Measurements from ENCODE around the gene SORCS3. TPM values are rescaled to one million over a fixed set of nuclear protein-coding genes. Genes with fewer than 3 reads are reported as not detected.

SORCS3 gene
- total and polyA plus RNA-seq, 2 of the 13 experiments (the other 11 are each of a cell fraction or from before 2014, with no cell fraction given), result 0.07 TPM; not detected in 1

DNA sequence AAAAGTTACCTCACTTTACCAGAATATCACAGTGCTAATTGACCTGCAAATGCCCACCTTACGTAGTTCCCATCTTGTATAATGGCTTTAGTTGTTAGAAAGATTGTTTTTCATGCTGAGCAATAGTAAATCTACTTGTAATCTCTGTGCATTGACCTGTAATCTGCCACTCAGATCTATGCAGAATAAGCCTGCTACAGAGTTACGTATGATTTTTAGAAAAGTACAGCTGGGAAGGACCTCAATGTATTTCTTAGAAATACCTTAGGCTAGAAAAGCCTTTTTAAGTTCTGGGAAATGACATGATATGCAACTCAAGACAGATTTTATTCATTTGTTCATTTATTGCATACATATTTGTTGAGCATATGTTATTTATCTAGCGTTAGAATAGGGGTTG, 530.9 kb downstream of the SORCS3 start (continued):
- no peak for TF ChIP-seq ZBTB49 (CRISPR knock-in tag; IDR thresholded peaks at IDR 0.05; ENCODE audit: borderline replicate concordance)
- TF ChIP-seq SOX13 (IDR thresholded peaks at IDR 0.05), result no peak
- TF ChIP-seq SOX13 (CRISPR knock-in tag; conservative IDR thresholded peaks at IDR 0.05 in 1 of 2, IDR thresholded peaks at IDR 0.05 in 1 of 2), result no peak

- ATAC-seq (no peak), FAIRE-seq (no peak), DNase-seq (ENCODE audit: low spot score) (no peak)
- H4K20me1 ChIP-seq (ENCODE audit: insufficient read depth, low read length), result no peaks in the 10 kb centered on the region
- no peak overlapping the region for H3K27ac ChIP-seq (ENCODE audit: extremely low read length, insufficient read depth, low read length)
- H3K79me2 ChIP-seq (ENCODE audit: insufficient read depth, low read length), result no peaks in the 10 kb centered on the region
- H3K4me3 ChIP-seq (replicated peaks in 1 of 3; ENCODE audit: insufficient read depth in 1 of 3, low read depth in 2 of 3, low read length in 3 of 3), result no peak overlapping the region
- H3K36me3 ChIP-seq (replicated peaks in 1 of 2; ENCODE audit: control insufficient read depth in 1 of 2, insufficient read depth in 2 of 2, low read length in 2 of 2), result no peaks in the 10 kb centered on the region
- peaks cover 77% of the 10 kb centered on the region for H3K9me3 ChIP-seq (ENCODE audit: low read length)
- no peak overlapping the region for H3K4me2 ChIP-seq (ENCODE audit: low read depth, low read length)
- no TSS peak for BruUV-seq (replicated peaks)
- ChIA-PET CTCF (ENCODE audit: low intra/inter-chr PET ratio, low total read pairs) (no interaction called here), POLR2A (no interaction called here)
- intact Hi-C loops (cut with micrococcal nuclease; ENCODE audit: unreplicated experiment) (no loop called here), in situ Hi-C loops (cut with HindIII; ENCODE audit: extremely low pct_ligation_motif_present, low pct_unique_long_range_greater_than_20kb) (no loop called here)
- no peaks in the 10 kb centered on the region for H3K27me3 ChIP-seq (ENCODE audit: control insufficient read depth in 1 of 2, insufficient read depth in 2 of 2, low read length in 2 of 2)
- H3K4me1 ChIP-seq (ENCODE audit: insufficient read depth, low read length), result no peaks in the 10 kb centered on the region
- H3K9ac ChIP-seq (ENCODE audit: insufficient read depth, low read depth, low read length), result no peak overlapping the region
- H2AFZ ChIP-seq (ENCODE audit: low read length), result no peak overlapping the region
- TF ChIP-seq ZSCAN9 (CRISPR knock-in tag; IDR thresholded peaks at IDR 0.05; ENCODE audit: borderline replicate concordance) (no peak), AHDC1 (CRISPR knock-in tag; IDR thresholded peaks at IDR 0.05; ENCODE audit: borderline replicate concordance) (no peak), STAT5B (CRISPR knock-in tag; IDR thresholded peaks at IDR 0.05) (no peak), FOXA3 (CRISPR knock-in tag; IDR thresholded peaks at IDR 0.05) (no peak), ZNF234 (CRISPR knock-in tag; conservative IDR thresholded peaks at IDR 0.05) (no peak), ARNT (IDR thresholded peaks at IDR 0.05) (no peak), ZMAT5 (CRISPR knock-in tag; IDR thresholded peaks at IDR 0.05; ENCODE audit: borderline replicate concordance, low read depth) (no peak), ZNF788 (CRISPR knock-in tag; IDR thresholded peaks at IDR 0.05; ENCODE audit: borderline replicate concordance) (no peak), CERS6 (CRISPR knock-in tag; IDR thresholded peaks at IDR 0.05) (no peak)
- TF ChIP-seq, protein P1, sequence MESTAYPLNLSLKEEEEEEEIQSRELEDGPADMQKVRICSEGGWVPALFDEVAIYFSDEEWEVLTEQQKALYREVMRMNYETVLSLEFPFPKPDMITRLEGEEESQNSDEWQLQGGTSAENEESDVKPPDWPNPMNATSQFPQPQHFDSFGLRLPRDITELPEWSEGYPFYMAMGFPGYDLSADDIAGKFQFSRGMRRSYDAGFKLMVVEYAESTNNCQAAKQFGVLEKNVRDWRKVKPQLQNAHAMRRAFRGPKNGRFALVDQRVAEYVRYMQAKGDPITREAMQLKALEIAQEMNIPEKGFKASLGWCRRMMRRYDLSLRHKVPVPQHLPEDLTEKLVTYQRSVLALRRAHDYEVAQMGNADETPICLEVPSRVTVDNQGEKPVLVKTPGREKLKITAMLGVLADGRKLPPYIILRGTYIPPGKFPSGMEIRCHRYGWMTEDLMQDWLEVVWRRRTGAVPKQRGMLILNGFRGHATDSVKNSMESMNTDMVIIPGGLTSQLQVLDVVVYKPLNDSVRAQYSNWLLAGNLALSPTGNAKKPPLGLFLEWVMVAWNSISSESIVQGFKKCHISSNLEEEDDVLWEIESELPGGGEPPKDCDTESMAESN (CRISPR knock-in tag; conservative IDR thresholded peaks at IDR 0.05), result no peak
Observed at GRCh38 chr10:105181626-105182025, 540.5 kb downstream of the SORCS3 start.

Measured in HepG2 (cell line).